Endothelial cell of umbilical vein (primary cell): ENCODE data around the gene SPON1.
A peak's percentile ranks its signal among the peaks of the same experiment; 100 is the strongest.

ENCODE experiments used
- CTCF ChIP-seq, 2 donors: IDR thresholded peaks; 1 replicate in 1 of 2; 2 replicates in 1 of 2; pipeline ENCODE4 v1.5.1; 2011; ENCODE audit warnings: low read length in 2 of 2, mild to moderate bottlenecking in 2 of 2, moderate library complexity in 2 of 2, control low read depth in 1 of 2, inconsistent platforms in 1 of 2, low read depth in 1 of 2; ENCODE audit not compliant: insufficient read depth in 1 of 2; ENCODE audit errors: extremely low read depth in 1 of 2
- POLR2A ChIP-seq: IDR thresholded peaks from 2 replicates; pipeline ENCODE4 v1.6.1; 2012; ENCODE audit warnings: low read depth, mild to moderate bottlenecking, control low read depth, low read length

GRCh38 chr11:14259878-14260277, 297.4 kb downstream of the SPON1 start:
- TF ChIP-seq CTCF (IDR thresholded peaks at IDR 0.05; ENCODE audit: extremely low read depth in 1 of 2, insufficient read depth in 1 of 2, low read depth in 1 of 2, low read length in 2 of 2) (no peak), POLR2A (peak; percentile 27)
